HG03139 (cell line): ENCODE results near the gene GRAMD2B.
"Not testable (repeated sequence)": the region's sequence is repeated elsewhere in the genome, so short reads cannot be mapped to it uniquely, and the experiment has no call there.

Source experiments
- ATAC-seq: cut with Tn5 transposase; IDR thresholded peaks from one replicate; pipeline ENCODE4 v1.9.1; 2021; ENCODE audit not compliant: unreplicated experiment

GRAMD2B gene

GRCh38 chr5:126403876-126404275 lies 19.3 kb upstream of the GRAMD2B start:
- ATAC-seq: no peak

GRCh38 chr5:126410623-126411022 lies 12.6 kb upstream of the GRAMD2B start:
- no peak for ATAC-seq

GRCh38 chr5:126413856-126414255 lies 9.4 kb upstream of the GRAMD2B start:
- ATAC-seq: no peak

- ATAC-seq: no peak
Observed at GRCh38 chr5:126414874-126415502, 8.2 kb upstream of the GRAMD2B start.

- ATAC-seq: no peak
Observed at GRCh38 chr5:126415789-126416188, 7.4 kb upstream of the GRAMD2B start.

- ATAC-seq: no peak
Observed at GRCh38 chr5:126416266-126416925, 6.8 kb upstream of the GRAMD2B start.

GRCh38 chr5:126417178-126417577 lies 6.0 kb upstream of the GRAMD2B start:
- no peak for ATAC-seq

- ATAC-seq: no peak
Observed at GRCh38 chr5:126419102-126419501, 4.1 kb upstream of the GRAMD2B start.

GRCh38 chr5:126428421-126428820 lies 5.2 kb downstream of the GRAMD2B start:
- ATAC-seq: no peak

GRCh38 chr5:126430631-126431030 lies 7.4 kb downstream of the GRAMD2B start:
- ATAC-seq: no peak

GRCh38 chr5:126433701-126434100 lies 10.5 kb downstream of the GRAMD2B start:
- no peak for ATAC-seq

- no peak for ATAC-seq
Observed at GRCh38 chr5:126435261-126435660, 12.1 kb downstream of the GRAMD2B start.

GRCh38 chr5:126435714-126436113 lies 12.5 kb downstream of the GRAMD2B start:
- ATAC-seq: no peak

GRCh38 chr5:126437721-126438120 lies 14.5 kb downstream of the GRAMD2B start:
- ATAC-seq: no peak

GRCh38 chr5:126438267-126438666 lies 15.1 kb downstream of the GRAMD2B start:
- ATAC-seq: peak; percentile 57

- no peak for ATAC-seq
Observed at GRCh38 chr5:126438868-126439267, 15.7 kb downstream of the GRAMD2B start.

- not testable (repeated sequence) for ATAC-seq
Observed at GRCh38 chr5:126439724-126440123, 16.5 kb downstream of the GRAMD2B start.

- ATAC-seq: no peak
Observed at GRCh38 chr5:126441230-126441629, 18.0 kb downstream of the GRAMD2B start.

GRCh38 chr5:126443374-126443851 lies 20.2 kb downstream of the GRAMD2B start:
- peak; percentile 91 for ATAC-seq

GRCh38 chr5:126444137-126444536 lies 20.9 kb downstream of the GRAMD2B start:
- no peak for ATAC-seq

- ATAC-seq: no peak
Observed at GRCh38 chr5:126445502-126446174, 22.4 kb downstream of the GRAMD2B start.
